ENCODE data around the gene YPEL5. TPM values are rescaled to one million over a fixed set of nuclear protein-coding genes. Genes with fewer than 3 reads are reported as not detected.

The YPEL5 gene
- total RNA-seq, 1 donor from 2014 or later = 71.5 TPM

GRCh38 chr2:30115981-30116285 lies 30.9 kb upstream of the YPEL5 start:
- no peak for DNase-seq
- peaks cover 3% of the 10 kb centered on the region for H3K4me1 Mint-ChIP-seq (ENCODE audit: low read depth, unreplicated experiment)
- H3K4me3 Mint-ChIP-seq (ENCODE audit: unreplicated experiment) = no peak overlapping the region
- no peak overlapping the region for H3K27ac Mint-ChIP-seq (ENCODE audit: unreplicated experiment)
- peak; percentile 51 for TF ChIP-seq CTCF (IDR thresholded peaks at IDR 0.05; ENCODE audit: partially characterized antibody, unreplicated experiment)
- H3K9me3 Mint-ChIP-seq (ENCODE audit: unreplicated experiment) = peaks cover 4% of the 10 kb centered on the region
- no peaks in the 10 kb centered on the region for H3K36me3 Mint-ChIP-seq (ENCODE audit: unreplicated experiment)
- H3K27me3 Mint-ChIP-seq (ENCODE audit: unreplicated experiment) = peaks cover 1% of the 10 kb centered on the region

- TF ChIP-seq CTCF (IDR thresholded peaks at IDR 0.05; ENCODE audit: partially characterized antibody, unreplicated experiment) = no peak
- no peaks in the 10 kb centered on the region for H3K4me1 Mint-ChIP-seq (ENCODE audit: low read depth, unreplicated experiment)
- peaks cover 2% of the 10 kb centered on the region for H3K9me3 Mint-ChIP-seq (ENCODE audit: unreplicated experiment)
- H3K27ac Mint-ChIP-seq (ENCODE audit: unreplicated experiment) = no peak overlapping the region
- no peak overlapping the region for H3K4me3 Mint-ChIP-seq (ENCODE audit: unreplicated experiment)
- DNase-seq = no peak
- H3K27me3 Mint-ChIP-seq (ENCODE audit: unreplicated experiment) = peaks cover 1% of the 10 kb centered on the region
- H3K36me3 Mint-ChIP-seq (ENCODE audit: unreplicated experiment) = no peaks in the 10 kb centered on the region
Measured at GRCh38 chr2:30122362-30122761, 24.4 kb upstream of the YPEL5 start.

GRCh38 chr2:30127016-30127893 lies 19.6 kb upstream of the YPEL5 start:
- H3K27me3 Mint-ChIP-seq (ENCODE audit: unreplicated experiment) = peaks cover 2% of the 10 kb centered on the region
- H3K4me3 Mint-ChIP-seq (ENCODE audit: unreplicated experiment) = no peak overlapping the region
- DNase-seq = no peak
- TF ChIP-seq CTCF (IDR thresholded peaks at IDR 0.05; ENCODE audit: partially characterized antibody, unreplicated experiment) = no peak
- no peak overlapping the region for H3K27ac Mint-ChIP-seq (ENCODE audit: unreplicated experiment)
- no peaks in the 10 kb centered on the region for H3K9me3 Mint-ChIP-seq (ENCODE audit: unreplicated experiment)
- H3K36me3 Mint-ChIP-seq (ENCODE audit: unreplicated experiment) = no peaks in the 10 kb centered on the region
- no peaks in the 10 kb centered on the region for H3K4me1 Mint-ChIP-seq (ENCODE audit: low read depth, unreplicated experiment)

GRCh38 chr2:30134582-30134981 lies 12.2 kb upstream of the YPEL5 start:
- Mint-ChIP-seq H3K4me3 (ENCODE audit: unreplicated experiment) (no peak overlapping the region), H3K27me3 (ENCODE audit: unreplicated experiment) (peaks cover 4% of the 10 kb centered on the region), H3K36me3 (ENCODE audit: unreplicated experiment) (no peaks in the 10 kb centered on the region), H3K27ac (ENCODE audit: unreplicated experiment) (no peak overlapping the region), H3K9me3 (ENCODE audit: unreplicated experiment) (no peaks in the 10 kb centered on the region), H3K4me1 (ENCODE audit: low read depth, unreplicated experiment) (no peaks in the 10 kb centered on the region)
- no peak for DNase-seq
- no peak for TF ChIP-seq CTCF (IDR thresholded peaks at IDR 0.05; ENCODE audit: partially characterized antibody, unreplicated experiment)

- H3K4me3 Mint-ChIP-seq (ENCODE audit: unreplicated experiment) = no peak overlapping the region
- H3K36me3 Mint-ChIP-seq (ENCODE audit: unreplicated experiment) = no peaks in the 10 kb centered on the region
- no peak for DNase-seq
- H3K4me1 Mint-ChIP-seq (ENCODE audit: low read depth, unreplicated experiment) = no peaks in the 10 kb centered on the region
- TF ChIP-seq CTCF (IDR thresholded peaks at IDR 0.05; ENCODE audit: partially characterized antibody, unreplicated experiment) = no peak
- H3K9me3 Mint-ChIP-seq (ENCODE audit: unreplicated experiment) = no peaks in the 10 kb centered on the region
- no peak overlapping the region for H3K27ac Mint-ChIP-seq (ENCODE audit: unreplicated experiment)
- peaks cover 4% of the 10 kb centered on the region for H3K27me3 Mint-ChIP-seq (ENCODE audit: unreplicated experiment)
Measured at GRCh38 chr2:30135541-30135940, 11.3 kb upstream of the YPEL5 start.

Measured in glutamatergic neuron (in vitro differentiated cells).